ENCODE data around the gene KLRF2.

DNA sequence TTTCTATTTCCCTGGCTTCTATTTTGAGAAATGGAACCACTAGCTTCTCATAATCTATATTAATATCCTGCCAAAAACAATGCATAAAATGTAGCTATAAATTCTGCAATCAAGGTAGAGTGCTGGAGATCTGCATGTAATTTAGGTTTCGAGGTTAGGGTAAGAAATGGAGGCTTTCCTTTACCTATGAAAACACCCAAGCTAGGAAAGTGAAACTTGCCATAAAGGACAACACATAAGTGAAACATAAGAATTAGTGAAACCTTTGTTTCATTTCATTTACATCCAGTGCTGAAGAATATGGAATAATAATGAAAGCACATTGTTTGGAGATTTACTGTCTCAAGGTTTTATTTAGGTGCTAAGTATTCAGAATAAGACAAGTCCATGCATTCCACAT, 41.1 kb downstream of the KLRF2 start:
- no peak for TF ChIP-seq POLR2AphosphoS5 (IDR thresholded peaks at IDR 0.05)
- TF ChIP-seq EP300 (IDR thresholded peaks at IDR 0.05): no peak
- TF ChIP-seq, protein P1, sequence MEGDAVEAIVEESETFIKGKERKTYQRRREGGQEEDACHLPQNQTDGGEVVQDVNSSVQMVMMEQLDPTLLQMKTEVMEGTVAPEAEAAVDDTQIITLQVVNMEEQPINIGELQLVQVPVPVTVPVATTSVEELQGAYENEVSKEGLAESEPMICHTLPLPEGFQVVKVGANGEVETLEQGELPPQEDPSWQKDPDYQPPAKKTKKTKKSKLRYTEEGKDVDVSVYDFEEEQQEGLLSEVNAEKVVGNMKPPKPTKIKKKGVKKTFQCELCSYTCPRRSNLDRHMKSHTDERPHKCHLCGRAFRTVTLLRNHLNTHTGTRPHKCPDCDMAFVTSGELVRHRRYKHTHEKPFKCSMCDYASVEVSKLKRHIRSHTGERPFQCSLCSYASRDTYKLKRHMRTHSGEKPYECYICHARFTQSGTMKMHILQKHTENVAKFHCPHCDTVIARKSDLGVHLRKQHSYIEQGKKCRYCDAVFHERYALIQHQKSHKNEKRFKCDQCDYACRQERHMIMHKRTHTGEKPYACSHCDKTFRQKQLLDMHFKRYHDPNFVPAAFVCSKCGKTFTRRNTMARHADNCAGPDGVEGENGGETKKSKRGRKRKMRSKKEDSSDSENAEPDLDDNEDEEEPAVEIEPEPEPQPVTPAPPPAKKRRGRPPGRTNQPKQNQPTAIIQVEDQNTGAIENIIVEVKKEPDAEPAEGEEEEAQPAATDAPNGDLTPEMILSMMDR (IDR thresholded peaks at IDR 0.05): no peak
